GM12878 (cell line): ENCODE results near the gene ARID3A. TPM values are rescaled to one million over a fixed set of nuclear protein-coding genes. Genes with fewer than 3 reads are reported as not detected.
A peak's percentile ranks its signal among the peaks of the same experiment; 100 is the strongest.
"Not testable (repeated sequence)": the region's sequence is repeated elsewhere in the genome, so short reads cannot be mapped to it uniquely, and the experiment has no call there.

Experiments used
- ATAC-seq: fragments of 200-7000 bp; cut with Tn5 transposase; 3 replicates; pipeline ENCODE4 v1.9.1; 2020; ENCODE audit warnings: mild to moderate bottlenecking, moderate library complexity
- BruUV-seq: library from RNA; stranded (reverse); fragments of 400-500 nt; replicated peaks from 2 replicates; lab custom pipeline; 2021; lab: Mats Ljungman, UMichigan
- CTCF ChIA-PET: fragments of 300-600 bp; sonication (Branson Sonifier 250); formaldehyde crosslinking; extraction: SDS; loops from one replicate; lab custom pipeline; 2021; ENCODE audit warnings: inconsistent platforms; lab: Yijun Ruan, JAX
- POLR2A ChIA-PET: fragments of 350-600 bp; formaldehyde crosslinking; extraction: SDS; loops from one replicate; lab custom pipeline; 2021; ENCODE audit warnings: inconsistent platforms; lab: Charles Lee
- RAD21 ChIA-PET: fragments of 300-600 bp; sonication (Branson Sonifier 250); formaldehyde crosslinking; loops from one replicate; lab custom pipeline; 2023; ENCODE audit warnings: antibody characterized with exemption; ENCODE audit not compliant: unreplicated experiment; lab: Charles Lee
- SMC1A ChIA-PET: fragments of 300-600 bp; sonication (Branson Sonifier 250); formaldehyde crosslinking; loops from one replicate; lab custom pipeline; 2023; ENCODE audit not compliant: unreplicated experiment, uncharacterized antibody; lab: Charles Lee
- DNase-seq: peaks from one replicate; pipeline ENCODE4 v3.0.0-alpha.2; 2011; ENCODE audit warnings: low read depth, low spot score
- FAIRE-seq: peaks from 3 replicates; lab custom pipeline; 2011; peaks lifted over from hg19 to GRCh38; lab: Jason Lieb, UNC
- H2AFZ ChIP-seq: 2 replicates; pipeline ENCODE4 v1.6.0; 2011; ENCODE audit warnings: low read depth, low read length, control low read depth; ENCODE audit not compliant: control insufficient read depth
- H3K27ac ChIP-seq: 2 replicates; pipeline ENCODE4 v1.5.1; 2011; ENCODE audit warnings: control low read depth; ENCODE audit not compliant: control insufficient read depth, insufficient read depth
- H3K27me3 ChIP-seq, 2 experiments: replicated peaks in 1 of 2; 2 replicates each; pipeline versions ENCODE4 v1.6.0 to v1.6.1; 2011; ENCODE audit warnings: low read length in 1 of 2; ENCODE audit not compliant: control insufficient read depth in 2 of 2, insufficient read depth in 2 of 2
- H3K36me3 ChIP-seq, 2 experiments: 2 replicates each; pipeline ENCODE4 v1.5.1; 2011; ENCODE audit warnings: low read length in 1 of 2; ENCODE audit not compliant: control insufficient read depth in 2 of 2, insufficient read depth in 2 of 2
- H3K4me1 ChIP-seq: 2 replicates; pipeline ENCODE4 v1.6.1; 2011; ENCODE audit warnings: mild to moderate bottlenecking, low read length, moderate library complexity, mixed read lengths; ENCODE audit not compliant: control insufficient read depth, insufficient read depth
- H3K4me2 ChIP-seq: 2 replicates; pipeline ENCODE4 v1.6.0; 2011; ENCODE audit warnings: control low read depth; ENCODE audit not compliant: control insufficient read depth, insufficient read depth
- H3K4me3 ChIP-seq: fragments of 200-600 bp; sonication (generic); 2 replicates; pipeline ENCODE4 v1.5.1; 2016
- H3K79me2 ChIP-seq: 2 replicates; pipeline ENCODE4 v1.6.0; 2011; ENCODE audit warnings: low read length; ENCODE audit not compliant: control insufficient read depth, insufficient read depth
- H3K9ac ChIP-seq: 2 replicates; pipeline ENCODE4 v1.8.0; 2011; ENCODE audit warnings: low read length, control low read depth, mixed read lengths; ENCODE audit not compliant: control insufficient read depth, insufficient read depth
- H3K9me3 ChIP-seq: replicated peaks from 3 replicates; pipeline ENCODE4 v1.5.1; 2011; ENCODE audit warnings: mild to moderate bottlenecking, low read length; ENCODE audit not compliant: control insufficient read depth, insufficient read depth
- H4K20me1 ChIP-seq: 2 replicates; pipeline ENCODE4 v1.6.0; 2011; ENCODE audit not compliant: control insufficient read depth, insufficient read depth
- EED ChIP-seq: sonication (generic); IDR thresholded peaks from 2 replicates; pipeline ENCODE4 v1.6.1; 2016; ENCODE audit warnings: antibody characterized with exemption, low read depth
- HDGF ChIP-seq: fragments of 450-650 bp; IDR thresholded peaks from 2 replicates; pipeline ENCODE4 v1.6.1; 2016; ENCODE audit warnings: antibody characterized with exemption
- TCF12 ChIP-seq: IDR thresholded peaks from 2 replicates; pipeline ENCODE4 v1.6.1; 2011; ENCODE audit warnings: low read depth, mild to moderate bottlenecking, low read length
- TCF3 ChIP-seq: IDR thresholded peaks from 2 replicates; pipeline ENCODE4 v1.6.1; 2012; ENCODE audit warnings: low read depth, mild to moderate bottlenecking, low read length, borderline replicate concordance; ENCODE audit not compliant: insufficient read depth
- WGBS: methylation state at CpG from one replicate; pipeline ENCODE4 v1.1.6; 2016; ENCODE audit warnings: low lambda C conversion rate; ENCODE audit not compliant: insufficient replicate concordance, insufficient coverage; ENCODE audit errors: missing lambda C conversion rate; 5-methylcytosine and 5-hydroxymethylcytosine counted together
- in situ Hi-C: fragments of 300-500 bp; cut with MboI; formaldehyde crosslinking; loops from 9 replicates; pipeline ENCODE4 v1.14.3; 2018; ENCODE audit warnings: mixed read lengths
- intact Hi-C: fragments of 100-400 bp; cut with micrococcal nuclease; formaldehyde crosslinking; loops from one replicate; pipeline ENCODE4 v1.14.2; 2022; ENCODE audit not compliant: unreplicated experiment
- polyA plus RNA-seq, 11 experiments: library from polyadenylated mRNA; depleted of rRNA in 4 of 11; unstranded in 6 of 11; stranded (reverse) in 5 of 11; fragments of >200 nt; fragmentation: Nextera tagmentation in 4 of 11; fragmentation: Illumina TruSeq in 1 of 11; extraction: Ambion mirVana in 4 of 11; extraction: Trizol in 1 of 11; gene quantifications; 1 replicate in 1 of 11; 2 replicates in 10 of 11; pipeline versions ENCODE4 v1.2.1 to v1.2.3, GENCODE V29; 2011 to 2016; ENCODE audit warnings: inconsistent platforms in 2 of 11, missing spikeins in 2 of 11, low read depth in 1 of 11
- total RNA-seq, 4 experiments: library from RNA; depleted of rRNA in 3 of 4; stranded (reverse); fragments of >200 nt in 3 of 4; fragmentation: Illumina TruSeq in 1 of 4; extraction: Trizol in 1 of 4; gene quantifications; 2 replicates each; pipeline versions ENCODE4 v1.2.1 to v1.2.3, GENCODE V29; 2013 to 2021

The ARID3A gene
- total and polyA plus RNA-seq, 10 of the 15 experiments (the other 5 are each of a cell fraction or from before 2014, with no cell fraction given) = 0.76 to 70.0 (median 16.7) TPM

DNA sequence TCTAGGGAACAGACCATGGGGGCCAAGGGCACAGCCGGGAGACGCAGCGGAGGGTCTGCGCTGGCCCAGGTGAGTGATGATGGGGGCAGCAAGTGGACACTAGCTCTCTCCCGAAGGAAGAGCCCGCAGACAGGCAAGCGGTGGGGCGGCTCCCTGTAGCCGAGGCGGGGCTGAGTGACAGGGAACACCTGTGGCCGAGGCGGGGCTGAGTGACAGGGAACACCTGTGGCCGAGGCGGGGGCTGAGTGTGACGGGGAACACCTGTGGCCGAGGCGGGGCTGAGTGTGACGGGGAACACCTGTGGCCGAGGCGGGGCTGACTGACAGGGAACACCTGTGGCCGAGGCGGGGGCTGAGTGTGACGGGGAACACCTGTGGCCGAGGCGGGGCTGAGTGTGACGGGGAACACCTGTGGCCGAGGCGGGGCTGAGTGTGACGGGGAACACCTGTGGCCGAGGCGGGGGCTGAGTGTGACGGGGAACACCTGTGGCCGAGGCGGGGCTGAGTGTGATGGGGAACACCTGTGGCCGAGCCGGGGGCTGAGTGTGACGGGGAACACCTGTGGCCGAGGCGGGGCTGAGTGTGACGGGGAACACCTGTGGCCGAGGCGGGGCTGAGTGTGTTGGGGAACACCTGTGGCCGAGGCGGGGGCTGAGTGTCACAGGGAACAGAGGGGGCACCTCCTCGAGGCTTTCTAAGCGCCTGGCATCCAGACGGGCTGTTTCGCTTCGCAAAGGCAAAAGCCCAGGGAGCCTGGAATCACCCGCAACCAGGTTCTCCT lies 34.2 kb upstream of the ARID3A start:
- ATAC-seq, in situ Hi-C loops, H3K27me3 ChIP-seq, intact Hi-C loops, H2AFZ ChIP-seq, H3K4me1 ChIP-seq, H3K9me3 ChIP-seq, DNase-seq, H3K79me2 ChIP-seq, BruUV-seq, H4K20me1 ChIP-seq, FAIRE-seq, H3K36me3 ChIP-seq, H3K27ac ChIP-seq: not testable (repeated sequence)
- H3K9ac ChIP-seq = peak overlapping the region; percentile 77; the same call in 1 of the 2 replicates
- H3K4me2 ChIP-seq = peak overlapping the region; percentile 92; the same call in 1 of the 2 replicates
- ChIA-PET SMC1A (interaction anchor here (0.6 to 2.0 kb wide), 2 partner anchors 16 to 322 kb away, joined by 3 to 15 read pairs; no protein-coding TSS in a partner anchor), POLR2A (interaction anchor here (1.0 kb wide), 1 partner anchor 125 kb away, joined by 4 read pairs; no protein-coding TSS in a partner anchor), CTCF (interaction anchor here (2.0 kb wide), 1 partner anchor 28 kb away, joined by 22 read pairs; no protein-coding TSS in a partner anchor), RAD21 (interaction anchor here (2.0 to 2.3 kb wide), 2 partner anchors 16 to 28 kb away, joined by 7 to 24 read pairs; no protein-coding TSS in a partner anchor)
- peak overlapping the region; percentile 95; the same call in 1 of the 2 replicates for H3K4me3 ChIP-seq
- TF ChIP-seq TCF3 (peak; percentile 49; the same call in 1 of the 2 replicates), TCF12 (0 out of 2 replicates have a peak, but pooled peaks have one; percentile 44)
- WGBS = 70% methylated on average over 31 of the region's 50 CpGs

DNA sequence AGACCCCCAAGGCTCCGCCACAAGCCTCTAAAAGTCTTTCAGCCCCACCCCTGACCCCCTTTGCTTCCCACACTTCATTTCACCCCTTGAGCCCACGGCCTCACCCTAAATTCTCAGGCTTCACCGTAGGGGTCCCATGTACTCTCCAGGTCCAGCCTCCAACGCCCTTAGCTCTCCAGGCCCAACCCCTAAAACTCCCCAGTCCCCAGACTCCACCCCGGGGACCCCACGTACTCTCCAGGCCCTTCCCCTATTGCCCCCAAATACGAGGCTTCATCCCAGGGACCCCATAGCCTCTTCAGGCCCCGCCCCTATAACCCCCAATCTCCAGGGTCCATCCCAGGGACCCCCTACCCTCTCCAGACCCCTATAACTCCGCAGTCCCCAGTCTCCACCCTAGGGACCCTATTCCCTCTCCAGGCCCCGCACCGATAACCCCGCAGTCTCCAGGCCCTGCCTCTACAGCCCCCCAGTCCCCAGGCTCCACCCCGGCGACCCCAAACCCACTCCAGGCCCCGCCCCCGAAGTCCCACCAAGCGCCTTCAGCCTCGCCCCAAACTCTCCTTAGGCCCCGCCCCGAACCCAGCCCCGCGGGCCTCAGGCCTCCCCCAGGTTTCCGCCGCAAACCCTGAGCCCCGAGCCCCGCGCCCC lies 33.5 kb upstream of the ARID3A start:
- H3K9me3 ChIP-seq = no peaks in the 10 kb centered on the region
- TF ChIP-seq EED (no peak), HDGF (0 out of 2 replicates have a peak, but pooled peaks have one; percentile 53)
- no peaks in the 10 kb centered on the region for H3K27me3 ChIP-seq
- FAIRE-seq = no peak
- H3K36me3 ChIP-seq = no peaks in the 10 kb centered on the region
- H3K4me1 ChIP-seq = no peaks in the 10 kb centered on the region
- peak overlapping the region; percentile 92 for H3K4me2 ChIP-seq
- ChIA-PET POLR2A (interaction anchor here (0.6 to 1.4 kb wide), 8 partner anchors 11 to 124 kb away, joined by 3 to 27 read pairs (median 4); no protein-coding TSS in a partner anchor), SMC1A (interaction anchor here (0.9 to 2.0 kb wide), 3 partner anchors 15 to 29 kb away, joined by 5 to 15 read pairs (median 12); no protein-coding TSS in a partner anchor), RAD21 (interaction anchor here (1.8 to 2.3 kb wide), 3 partner anchors 15 to 29 kb away, joined by 7 to 24 read pairs (median 14); no protein-coding TSS in a partner anchor), CTCF (interaction anchor here (0.6 to 2.0 kb wide), 5 partner anchors 16 to 386 kb away, joined by 3 to 22 read pairs (median 4); no protein-coding TSS in a partner anchor)
- in situ Hi-C loops = no loop called here
- no peak for DNase-seq
- H3K79me2 ChIP-seq = peaks cover 7% of the 10 kb centered on the region
- ATAC-seq = peak; percentile 61
- H3K4me3 ChIP-seq = peak overlapping the region; percentile 95
- no peak overlapping the region; the same call in 1 of the 2 replicates for H2AFZ ChIP-seq
- peak overlapping the region; percentile 77 for H3K9ac ChIP-seq
- H3K27ac ChIP-seq = peak overlapping the region; percentile 81
- BruUV-seq = no TSS peak
- intact Hi-C loops = no loop called here
- H4K20me1 ChIP-seq = no peaks in the 10 kb centered on the region
- 3% methylated on average over 9 of the region's 27 CpGs for WGBS
